HCT116 (cell line): Measurements from ENCODE around the gene HYLS1. TPM values are rescaled to one million over a fixed set of nuclear protein-coding genes. Genes with fewer than 3 reads are reported as not detected.

Experiments used
- ATAC-seq: fragments of 200-7000 bp; cut with Tn5 transposase; 2 replicates; pipeline ENCODE4 v1.9.1; 2020; ENCODE audit warnings: mild to moderate bottlenecking, moderate library complexity
- BruUV-seq: library from RNA; stranded (reverse); fragments of 400-500 nt; replicated peaks from 2 replicates; lab custom pipeline; 2021; lab: Mats Ljungman, UMichigan
- CTCF ChIA-PET: fragments of 300-600 bp; sonication (Branson Sonifier 250); formaldehyde crosslinking; loops from one replicate; lab custom pipeline; 2021; ENCODE audit warnings: antibody characterized with exemption; lab: Charles Lee
- POLR2A ChIA-PET: fragments of 300-600, 350-600 bp; sonication (Branson Sonifier 250); formaldehyde crosslinking; loops from one replicate; lab custom pipeline; 2021; ENCODE audit warnings: antibody characterized with exemption; lab: Charles Lee
- RAD21 ChIA-PET, 2 experiments: fragments of 300-600 bp; sonication (Branson Sonifier 250); formaldehyde crosslinking; loops; one replicate each; lab custom pipeline; 2023; ENCODE audit warnings: low total read pairs in 2 of 2; ENCODE audit not compliant: uncharacterized antibody in 2 of 2, unreplicated experiment in 2 of 2, low non-redundant PET in 1 of 2; lab: Charles Lee
- DNase-seq: peaks from one replicate; pipeline ENCODE4 v3.0.0-alpha.2; 2010; ENCODE audit warnings: low read depth, low spot score
- H2AFZ ChIP-seq: fragments of 200-600 bp; shearing (Covaris generic), sonication (generic); 2 replicates; pipeline ENCODE4 v1.6.1; 2017; ENCODE audit warnings: low read depth, mixed run types, mixed read lengths, antibody characterized with exemption, low read length; ENCODE audit not compliant: poor library complexity, severe bottlenecking
- H3K27ac ChIP-seq: 2 replicates; pipeline ENCODE4 v1.5.1; 2012; ENCODE audit warnings: low read depth, low read length
- H3K27me3 ChIP-seq: fragments of 200-600 bp; sonication (generic); 2 replicates; pipeline ENCODE4 v1.6.1; 2016; ENCODE audit warnings: mixed run types, low read length, mixed read lengths; ENCODE audit not compliant: insufficient read depth
- H3K36me3 ChIP-seq, 2 experiments: fragments of 200-500 bp in 1 of 2; fragments of 200-600 bp in 1 of 2; sonication (Bioruptor generic) in 1 of 2; sonication (generic) in 1 of 2; 2 replicates each; pipeline versions ENCODE4 v1.5.1 to v1.6.1; 2014 to 2016; ENCODE audit warnings: low read length in 2 of 2, inconsistent platforms in 1 of 2, mixed read lengths in 1 of 2, mixed run types in 1 of 2; ENCODE audit not compliant: insufficient read depth in 2 of 2, control insufficient read depth in 1 of 2
- H3K4me1 ChIP-seq, 2 experiments: fragments of 200-600 bp in 1 of 2; sonication (generic) in 1 of 2; 2 replicates each; pipeline versions ENCODE4 v1.5.1 to v1.6.1; 2012 to 2017; ENCODE audit warnings: low read length in 2 of 2, inconsistent platforms in 1 of 2, mild to moderate bottlenecking in 1 of 2, mixed read lengths in 1 of 2, mixed run types in 1 of 2, moderate library complexity in 1 of 2; ENCODE audit not compliant: insufficient read depth in 2 of 2, control insufficient read depth in 1 of 2
- H3K4me2 ChIP-seq: fragments of 200-600 bp; sonication (generic); 2 replicates; pipeline ENCODE4 v1.6.1; 2017; ENCODE audit warnings: mixed run types, low read length, mixed read lengths
- H3K4me3 ChIP-seq, 2 experiments: fragments of 200-600 bp in 1 of 2; sonication (generic) in 1 of 2; replicated peaks in 1 of 2; 2 replicates each; pipeline ENCODE4 v1.5.1; 2011 to 2016; ENCODE audit warnings: low read length in 2 of 2, control low read depth in 1 of 2, low read depth in 1 of 2, mild to moderate bottlenecking in 1 of 2, mixed read lengths in 1 of 2, mixed run types in 1 of 2
- H3K79me2 ChIP-seq: fragments of 200-600 bp; sonication (generic); 2 replicates; pipeline ENCODE4 v1.6.1; 2017; ENCODE audit warnings: mild to moderate bottlenecking, mixed run types, low read length, moderate library complexity, mixed read lengths; ENCODE audit not compliant: insufficient read depth
- H3K9ac ChIP-seq: fragments of 200-600 bp; sonication (generic); 2 replicates; pipeline ENCODE4 v1.6.1; 2016; ENCODE audit warnings: low read length, mixed read lengths
- H3K9me2 ChIP-seq: fragments of 200-600 bp; sonication (generic), shearing (Covaris generic); 2 replicates; pipeline ENCODE4 v1.6.1; 2017; ENCODE audit warnings: mixed run types, mild to moderate bottlenecking, moderate library complexity; ENCODE audit not compliant: insufficient read depth
- H3K9me3 ChIP-seq, 2 experiments: fragments of 200-500 bp in 1 of 2; fragments of 200-600 bp in 1 of 2; sonication (Bioruptor generic) in 1 of 2; sonication (generic) in 1 of 2; 2 replicates each; pipeline ENCODE4 v1.6.1; 2014 to 2017; ENCODE audit warnings: low read length in 2 of 2, mixed read lengths in 2 of 2, inconsistent platforms in 1 of 2, low read depth in 1 of 2, mild to moderate bottlenecking in 1 of 2, mixed run types in 1 of 2, moderate library complexity in 1 of 2; ENCODE audit not compliant: control insufficient read depth in 1 of 2, insufficient read depth in 1 of 2
- H4K20me1 ChIP-seq: fragments of 200-600 bp; sonication (generic), shearing (Covaris generic); 2 replicates; pipeline ENCODE4 v1.6.1; 2017; ENCODE audit warnings: mixed run types, mild to moderate bottlenecking, moderate library complexity; ENCODE audit not compliant: insufficient read depth
- CBX3 ChIP-seq: IDR thresholded peaks from 2 replicates; pipeline ENCODE4 v1.6.1; 2012; ENCODE audit warnings: low read depth
- CEBPB ChIP-seq: IDR thresholded peaks from 2 replicates; pipeline ENCODE4 v1.6.1; 2012; ENCODE audit warnings: low read depth
- EGR1 ChIP-seq: IDR thresholded peaks from 2 replicates; pipeline ENCODE4 v1.6.1; 2012; ENCODE audit warnings: low read depth
- ELF1 ChIP-seq: IDR thresholded peaks from 2 replicates; pipeline ENCODE4 v1.6.1; 2012; ENCODE audit warnings: low read depth, borderline replicate concordance
- EZH2phosphoT487 ChIP-seq: fragments of 200-600 bp; IDR thresholded peaks from 2 replicates; pipeline ENCODE4 v1.6.1; 2018; ENCODE audit warnings: antibody characterized with exemption, borderline replicate concordance
- FOSL1 ChIP-seq: IDR thresholded peaks from 2 replicates; pipeline ENCODE4 v1.6.1; 2012; ENCODE audit warnings: low read depth
- POLR2A ChIP-seq: IDR thresholded peaks from 2 replicates; pipeline ENCODE4 v1.7.0; 2011; ENCODE audit warnings: borderline replicate concordance; ENCODE audit not compliant: insufficient read depth, insufficient read length; ENCODE audit errors: extremely low read depth
- POLR2AphosphoS5 ChIP-seq: IDR thresholded peaks from 2 replicates; pipeline ENCODE4 v1.6.1; 2011; ENCODE audit warnings: mild to moderate bottlenecking, low read depth, low read length, moderate library complexity
- RAD21 ChIP-seq: IDR thresholded peaks from 2 replicates; pipeline ENCODE4 v1.6.1; 2012; ENCODE audit warnings: low read depth, mild to moderate bottlenecking
- REST ChIP-seq: IDR thresholded peaks from 2 replicates; pipeline ENCODE4 v1.6.1; 2012; ENCODE audit warnings: low read depth
- SIN3A ChIP-seq: IDR thresholded peaks from 2 replicates; pipeline ENCODE4 v1.6.1; 2012; ENCODE audit warnings: low read depth
- YY1 ChIP-seq: IDR thresholded peaks from 2 replicates; pipeline ENCODE4 v1.6.1; 2011; ENCODE audit warnings: low read length, low read depth, moderate library complexity, mild to moderate bottlenecking; ENCODE audit not compliant: insufficient replicate concordance; ENCODE audit errors: extremely low read depth
- ZFX ChIP-seq: fragments of 450-650 bp; IDR thresholded peaks from 2 replicates; pipeline ENCODE4 v1.6.1; 2017
- ZNF274 ChIP-seq: fragments of 200-500 bp; sonication (Bioruptor generic); IDR thresholded peaks from 2 replicates; pipeline ENCODE4 v1.6.1; 2014; ENCODE audit warnings: mild to moderate bottlenecking, low read depth, low read length, inconsistent platforms
- intact Hi-C: fragments of 100-400 bp; cut with micrococcal nuclease; formaldehyde crosslinking; loops from 2 replicates; pipeline ENCODE4 v1.10.0; 2022
- total RNA-seq: library from RNA; stranded (reverse); gene quantifications from one replicate; pipeline ENCODE4 v1.2.1, GENCODE V29; 2021; ENCODE audit not compliant: unreplicated experiment
- TF ChIP-seq, protein P1 (sequence below): IDR thresholded peaks from 2 replicates; pipeline ENCODE4 v1.6.1; 2011; ENCODE audit warnings: mild to moderate bottlenecking, low read length, moderate library complexity; ENCODE audit not compliant: insufficient replicate concordance; ENCODE audit errors: extremely low read depth
- TF ChIP-seq, protein P2 (sequence below): IDR thresholded peaks from 2 replicates; pipeline ENCODE4 v1.6.1; 2012
- TF ChIP-seq, protein P3 (sequence below), 3 experiments: fragments of 200-600 bp in 1 of 3; sonication (generic) in 1 of 3; IDR thresholded peaks in 2 of 3; conservative IDR thresholded peaks in 1 of 3; 2 replicates each; pipeline ENCODE4 v1.5.1; 2012 to 2017; ENCODE audit warnings: low read depth in 2 of 3, low read length in 2 of 3, antibody characterized with exemption in 1 of 3, borderline replicate concordance in 1 of 3, control low read depth in 1 of 3, mild to moderate bottlenecking in 1 of 3, mixed read lengths in 1 of 3, mixed run types in 1 of 3, moderate library complexity in 1 of 3; ENCODE audit not compliant: insufficient read depth in 1 of 3

The HYLS1 gene
- total RNA-seq, 1 experiment from 2014 or later: 18.9 TPM

DNA sequence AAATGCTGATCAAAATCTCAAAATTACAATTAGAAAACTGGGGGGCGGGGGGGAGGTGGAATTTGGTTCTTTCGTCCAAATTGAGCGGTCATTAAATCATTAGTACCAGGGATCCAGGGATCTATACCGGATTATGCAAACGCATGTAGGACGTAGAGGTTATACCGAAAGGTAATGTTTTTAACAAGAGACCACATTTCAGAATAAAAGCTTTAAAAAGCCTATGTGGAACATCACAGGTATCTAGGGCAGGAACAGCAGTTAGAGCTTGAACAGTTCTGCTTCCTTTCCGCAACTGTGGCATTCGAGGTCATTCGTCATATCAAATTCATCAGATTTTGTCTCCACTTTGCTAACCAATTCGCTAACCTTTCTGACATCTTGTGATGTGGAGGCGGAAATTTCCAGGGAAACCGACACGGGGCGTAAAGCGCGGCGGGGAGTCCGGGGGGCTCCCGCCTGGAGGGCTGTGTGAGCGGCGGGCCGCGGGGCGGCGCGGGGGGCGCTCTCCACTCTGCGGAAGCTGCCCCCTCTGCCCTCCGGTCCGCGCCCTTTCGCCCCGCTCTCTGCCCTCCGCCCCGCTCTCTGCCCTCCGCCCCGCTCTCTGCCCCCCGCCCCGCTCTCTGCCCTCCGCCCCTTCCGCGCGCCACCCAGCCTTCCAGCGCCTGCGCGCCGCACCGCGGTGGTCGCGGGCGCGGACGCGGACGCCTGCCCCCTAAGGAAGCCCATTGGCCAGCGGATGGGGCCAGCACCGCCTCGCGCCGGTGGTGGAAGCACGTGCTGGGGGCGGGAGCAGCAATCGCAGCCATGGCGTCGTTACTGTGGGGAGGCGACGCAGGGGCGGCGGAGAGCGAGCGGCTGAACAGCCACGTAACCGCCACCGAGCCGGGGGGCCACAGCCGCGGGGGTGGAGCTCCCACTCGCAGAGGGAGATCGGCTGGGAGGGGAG, 16.5 kb downstream of the HYLS1 start, which contains the start of gene DDX25:
Gene DDX25, plus strand, starts transcription at position 798 of the 949 bp plus-strand sequence. Its CDS starts 10 bp downstream, at position 808.
- peak within 1 kb of the TSS; percentile 32 for H2AFZ ChIP-seq
- TF ChIP-seq EGR1 (no peak), ELF1 (no peak), RAD21 (no peak), POLR2AphosphoS5 (no peak), CBX3 (no peak), ZFX (no peak), CEBPB (no peak), REST (no peak), ZNF274 (no peak), YY1 (no peak), EZH2phosphoT487 (no peak), SIN3A (no peak), POLR2A (no peak), FOSL1 (no peak)
- TF ChIP-seq, protein P1, sequence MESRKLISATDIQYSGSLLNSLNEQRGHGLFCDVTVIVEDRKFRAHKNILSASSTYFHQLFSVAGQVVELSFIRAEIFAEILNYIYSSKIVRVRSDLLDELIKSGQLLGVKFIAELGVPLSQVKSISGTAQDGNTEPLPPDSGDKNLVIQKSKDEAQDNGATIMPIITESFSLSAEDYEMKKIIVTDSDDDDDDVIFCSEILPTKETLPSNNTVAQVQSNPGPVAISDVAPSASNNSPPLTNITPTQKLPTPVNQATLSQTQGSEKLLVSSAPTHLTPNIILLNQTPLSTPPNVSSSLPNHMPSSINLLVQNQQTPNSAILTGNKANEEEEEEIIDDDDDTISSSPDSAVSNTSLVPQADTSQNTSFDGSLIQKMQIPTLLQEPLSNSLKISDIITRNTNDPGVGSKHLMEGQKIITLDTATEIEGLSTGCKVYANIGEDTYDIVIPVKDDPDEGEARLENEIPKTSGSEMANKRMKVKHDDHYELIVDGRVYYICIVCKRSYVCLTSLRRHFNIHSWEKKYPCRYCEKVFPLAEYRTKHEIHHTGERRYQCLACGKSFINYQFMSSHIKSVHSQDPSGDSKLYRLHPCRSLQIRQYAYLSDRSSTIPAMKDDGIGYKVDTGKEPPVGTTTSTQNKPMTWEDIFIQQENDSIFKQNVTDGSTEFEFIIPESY: no peak
- TF ChIP-seq, protein P2, sequence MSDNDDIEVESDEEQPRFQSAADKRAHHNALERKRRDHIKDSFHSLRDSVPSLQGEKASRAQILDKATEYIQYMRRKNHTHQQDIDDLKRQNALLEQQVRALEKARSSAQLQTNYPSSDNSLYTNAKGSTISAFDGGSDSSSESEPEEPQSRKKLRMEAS: no peak
- TF ChIP-seq, protein P3, sequence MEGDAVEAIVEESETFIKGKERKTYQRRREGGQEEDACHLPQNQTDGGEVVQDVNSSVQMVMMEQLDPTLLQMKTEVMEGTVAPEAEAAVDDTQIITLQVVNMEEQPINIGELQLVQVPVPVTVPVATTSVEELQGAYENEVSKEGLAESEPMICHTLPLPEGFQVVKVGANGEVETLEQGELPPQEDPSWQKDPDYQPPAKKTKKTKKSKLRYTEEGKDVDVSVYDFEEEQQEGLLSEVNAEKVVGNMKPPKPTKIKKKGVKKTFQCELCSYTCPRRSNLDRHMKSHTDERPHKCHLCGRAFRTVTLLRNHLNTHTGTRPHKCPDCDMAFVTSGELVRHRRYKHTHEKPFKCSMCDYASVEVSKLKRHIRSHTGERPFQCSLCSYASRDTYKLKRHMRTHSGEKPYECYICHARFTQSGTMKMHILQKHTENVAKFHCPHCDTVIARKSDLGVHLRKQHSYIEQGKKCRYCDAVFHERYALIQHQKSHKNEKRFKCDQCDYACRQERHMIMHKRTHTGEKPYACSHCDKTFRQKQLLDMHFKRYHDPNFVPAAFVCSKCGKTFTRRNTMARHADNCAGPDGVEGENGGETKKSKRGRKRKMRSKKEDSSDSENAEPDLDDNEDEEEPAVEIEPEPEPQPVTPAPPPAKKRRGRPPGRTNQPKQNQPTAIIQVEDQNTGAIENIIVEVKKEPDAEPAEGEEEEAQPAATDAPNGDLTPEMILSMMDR (IDR thresholded peaks at IDR 0.05 in 2 of 3, conservative IDR thresholded peaks at IDR 0.05 in 1 of 3; ENCODE audit: borderline replicate concordance in 1 of 3, insufficient read depth in 1 of 3, low read depth in 2 of 3, low read length in 2 of 3): no peak

More for the DNA sequence above, 16.5 kb downstream of the HYLS1 start, which contains the start of gene DDX25:
- H3K4me2 ChIP-seq: peak within 1 kb of the TSS; percentile 79
- H3K27me3 ChIP-seq: peaks cover 8% of the 10 kb centered on the region; the same call in 1 of the 2 replicates
- peaks cover 36% of the 10 kb centered on the region for H3K79me2 ChIP-seq
- peaks cover 14 to 19% of the 10 kb centered on the region in 2 experiments; a peak in 3 of 4 replicates for H3K36me3 ChIP-seq
- DNase-seq: no peak
- H4K20me1 ChIP-seq: 0 out of 2 replicates have a peak, but pooled peaks cover 4% of the 10 kb centered on the region
- no peaks in the 10 kb centered on the region for H3K9me2 ChIP-seq
- peaks cover 3 to 8% of the 10 kb centered on the region in 2 experiments; a peak in 2 of 4 replicates for H3K4me1 ChIP-seq
- BruUV-seq: no TSS peak
- no peaks in the 10 kb centered on the region for H3K9me3 ChIP-seq
- no peak within 1 kb of the TSS for H3K9ac ChIP-seq
- peak within 1 kb of the TSS in 1 of 2 experiments; percentile 82; a peak in 2 of 4 replicates for H3K4me3 ChIP-seq
- POLR2A ChIA-PET: interaction anchor here (0.6 to 1.4 kb wide), 3 partner anchors 10 to 315 kb away, joined by 3 to 13 read pairs (median 4); partner anchors contain the start of gene HYLS1
- no peak for ATAC-seq
- CTCF ChIA-PET: interaction anchor here (0.7 to 1.1 kb wide), 4 partner anchors 10 to 350 kb away, joined by 3 to 8 read pairs (median 4); no protein-coding TSS in a partner anchor
- H3K27ac ChIP-seq: no peak within 1 kb of the TSS
- intact Hi-C loops: no loop called here
- RAD21 ChIA-PET: no interaction called here
